Calu3 (cell line): ENCODE measurements around the gene SLC25A42. TPM values are rescaled to one million over a fixed set of nuclear protein-coding genes. Genes with fewer than 3 reads are reported as not detected.

Source experiments
- BruUV-seq: library from RNA; stranded (reverse); fragments of 400-500 nt; replicated peaks from 2 replicates; lab custom pipeline; 2021; lab: Mats Ljungman, UMichigan
- CTCF ChIA-PET: fragments of 300-600 bp; sonication (Branson Sonifier 250); formaldehyde crosslinking; loops from one replicate; lab custom pipeline; 2022; ENCODE audit warnings: antibody characterized with exemption; lab: Charles Lee
- DNase-seq: peaks from one replicate; pipeline ENCODE4 v3.0.0; 2022
- H3K27ac Mint-ChIP-seq: one replicate; pipeline ENCODE4 v1.8.0; 2022; ENCODE audit warnings: mixed read lengths; ENCODE audit not compliant: unreplicated experiment
- H3K27me3 Mint-ChIP-seq: one replicate; pipeline ENCODE4 v1.8.0; 2022; ENCODE audit warnings: mixed read lengths; ENCODE audit not compliant: unreplicated experiment
- H3K36me3 Mint-ChIP-seq: one replicate; pipeline ENCODE4 v1.8.0; 2022; ENCODE audit warnings: mild to moderate bottlenecking, moderate library complexity, mixed read lengths; ENCODE audit not compliant: insufficient read depth, unreplicated experiment
- H3K4me1 Mint-ChIP-seq: one replicate; pipeline ENCODE4 v1.8.0; 2022; ENCODE audit warnings: mild to moderate bottlenecking, low read depth, mixed read lengths; ENCODE audit not compliant: unreplicated experiment
- H3K4me3 Mint-ChIP-seq: one replicate; pipeline ENCODE4 v1.8.0; 2022; ENCODE audit warnings: mild to moderate bottlenecking, low read depth, moderate library complexity, mixed read lengths; ENCODE audit not compliant: unreplicated experiment
- H3K9me3 Mint-ChIP-seq: one replicate; pipeline ENCODE4 v1.8.0; 2022; ENCODE audit warnings: low read depth, mixed read lengths; ENCODE audit not compliant: unreplicated experiment
- CTCF ChIP-seq: fragments of 200-600 bp; IDR thresholded peaks from one replicate; pipeline ENCODE4 v1.8.0; 2022; ENCODE audit warnings: antibody characterized with exemption; ENCODE audit not compliant: unreplicated experiment
- intact Hi-C: fragments of 100-400 bp; cut with micrococcal nuclease; formaldehyde crosslinking; loops from one replicate; pipeline ENCODE4 v1.10.0; 2022; ENCODE audit not compliant: unreplicated experiment
- total RNA-seq: library from RNA; stranded (reverse); gene quantifications from 2 replicates; pipeline ENCODE4 v1.2.3, GENCODE V29; 2022

The SLC25A42 gene
- total RNA-seq, 1 experiment from 2014 or later, result 7.1 TPM

- CTCF ChIA-PET, result no interaction called here
- no TSS peak for BruUV-seq
- no peaks in the 10 kb centered on the region for H3K9me3 Mint-ChIP-seq
Measured at GRCh38 chr19:19061506-19061905, 2.3 kb upstream of the SLC25A42 start.

GRCh38 chr19:19062454-19063182 is 1.2 kb upstream of the SLC25A42 start:
- no TSS peak for BruUV-seq
- peak; percentile 9 for DNase-seq
- H3K36me3 Mint-ChIP-seq, result peaks cover 35% of the 10 kb centered on the region
- intact Hi-C loops, result no loop called here
- no peaks in the 10 kb centered on the region for H3K4me1 Mint-ChIP-seq
- H3K9me3 Mint-ChIP-seq, result no peaks in the 10 kb centered on the region
- H3K27ac Mint-ChIP-seq, result no peak overlapping the region
- no peaks in the 10 kb centered on the region for H3K27me3 Mint-ChIP-seq
- H3K4me3 Mint-ChIP-seq, result peak overlapping the region; percentile 78
- CTCF ChIA-PET, result interaction anchor here (0.8 kb wide), 1 partner anchor 8 kb away, joined by 4 read pairs; no protein-coding TSS in a partner anchor
- no peak for TF ChIP-seq CTCF

More at GRCh38 chr19:19061506-19061905, 2.3 kb upstream of the SLC25A42 start:
- intact Hi-C loops, result no loop called here
- Mint-ChIP-seq H3K27ac (no peak overlapping the region), H3K27me3 (no peaks in the 10 kb centered on the region), H3K36me3 (peaks cover 35% of the 10 kb centered on the region), H3K4me1 (no peaks in the 10 kb centered on the region), H3K4me3 (no peak overlapping the region)
- TF ChIP-seq CTCF, result no peak
- no peak for DNase-seq

- H3K9me3 Mint-ChIP-seq, result no peaks in the 10 kb centered on the region
- no peak for TF ChIP-seq CTCF
- intact Hi-C loops, result no loop called here
- H3K4me1 Mint-ChIP-seq, result no peaks in the 10 kb centered on the region
- H3K36me3 Mint-ChIP-seq, result peaks cover 35% of the 10 kb centered on the region
- H3K4me3 Mint-ChIP-seq, result peak overlapping the region; percentile 78
- DNase-seq, result no peak
- no TSS peak for BruUV-seq
- H3K27ac Mint-ChIP-seq, result peak overlapping the region; percentile 94
- no peaks in the 10 kb centered on the region for H3K27me3 Mint-ChIP-seq
- CTCF ChIA-PET, result no interaction called here
Measured at GRCh38 chr19:19064098-19064722, 416 bp downstream of the SLC25A42 start.

- peak overlapping the region; percentile 94 for H3K27ac Mint-ChIP-seq
Measured at GRCh38 chr19:19064811-19065745, 1.3 kb downstream of the SLC25A42 start.

More at GRCh38 chr19:19064811-19065745, 1.3 kb downstream of the SLC25A42 start:
- H3K9me3 Mint-ChIP-seq, result no peaks in the 10 kb centered on the region
- no peak for TF ChIP-seq CTCF
- peak; percentile 4 for DNase-seq
- intact Hi-C loops, result no loop called here
- no peaks in the 10 kb centered on the region for H3K4me1 Mint-ChIP-seq
- CTCF ChIA-PET, result no interaction called here
- peak overlapping the region; percentile 78 for H3K4me3 Mint-ChIP-seq
- no peaks in the 10 kb centered on the region for H3K27me3 Mint-ChIP-seq
- BruUV-seq, result no TSS peak
- H3K36me3 Mint-ChIP-seq, result peaks cover 29% of the 10 kb centered on the region
